PC-9 (cell line): ENCODE measurements around the gene PRKCB.

ENCODE experiments used
- EZH2 ChIP-seq: fragments of 200-600 bp; sonication (generic); IDR thresholded peaks from 2 replicates; pipeline ENCODE4 v1.8.0; 2017; ENCODE audit warnings: antibody characterized with exemption, low read depth
- TF ChIP-seq, protein P1 (sequence below): fragments of 200-600 bp; sonication (generic); conservative IDR thresholded peaks from 2 replicates; pipeline ENCODE4 v1.6.1; 2017; ENCODE audit warnings: mixed run types, antibody characterized with exemption, mild to moderate bottlenecking, moderate library complexity

DNA sequence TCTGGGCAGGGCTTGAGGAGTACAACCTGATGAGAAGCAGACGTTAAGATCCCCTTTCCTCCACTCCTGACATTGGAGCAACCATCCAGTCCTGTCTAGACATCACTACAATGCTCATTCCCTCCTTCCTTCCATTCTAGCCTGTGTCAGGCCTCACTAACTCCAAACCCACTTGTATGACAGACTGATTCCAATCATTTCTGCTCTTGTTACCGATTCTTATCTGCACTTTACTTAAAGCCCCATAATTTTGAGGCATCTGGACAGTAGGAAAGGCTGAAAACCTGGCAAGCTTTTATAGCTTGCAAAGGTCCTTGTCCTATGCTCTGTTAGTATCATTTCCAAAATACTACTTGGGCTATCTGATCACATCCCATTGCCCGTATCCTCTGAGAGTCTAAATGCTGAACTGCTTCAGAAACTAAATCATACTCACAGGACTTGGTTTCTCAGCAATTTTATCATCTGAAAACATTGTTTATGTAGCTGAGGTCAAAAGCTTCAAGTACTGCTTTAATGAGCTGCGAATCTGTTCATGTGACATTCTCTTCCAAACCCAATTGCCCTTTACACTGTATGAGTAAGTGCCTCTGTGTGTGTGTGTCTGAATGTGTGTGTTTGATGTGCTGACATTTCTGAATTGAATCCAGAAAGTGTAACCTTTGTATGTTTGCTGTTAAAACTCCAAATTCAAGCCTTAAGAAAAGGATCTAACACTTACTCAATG lies 363.2 kb downstream of the PRKCB start:
- TF ChIP-seq, protein P1, sequence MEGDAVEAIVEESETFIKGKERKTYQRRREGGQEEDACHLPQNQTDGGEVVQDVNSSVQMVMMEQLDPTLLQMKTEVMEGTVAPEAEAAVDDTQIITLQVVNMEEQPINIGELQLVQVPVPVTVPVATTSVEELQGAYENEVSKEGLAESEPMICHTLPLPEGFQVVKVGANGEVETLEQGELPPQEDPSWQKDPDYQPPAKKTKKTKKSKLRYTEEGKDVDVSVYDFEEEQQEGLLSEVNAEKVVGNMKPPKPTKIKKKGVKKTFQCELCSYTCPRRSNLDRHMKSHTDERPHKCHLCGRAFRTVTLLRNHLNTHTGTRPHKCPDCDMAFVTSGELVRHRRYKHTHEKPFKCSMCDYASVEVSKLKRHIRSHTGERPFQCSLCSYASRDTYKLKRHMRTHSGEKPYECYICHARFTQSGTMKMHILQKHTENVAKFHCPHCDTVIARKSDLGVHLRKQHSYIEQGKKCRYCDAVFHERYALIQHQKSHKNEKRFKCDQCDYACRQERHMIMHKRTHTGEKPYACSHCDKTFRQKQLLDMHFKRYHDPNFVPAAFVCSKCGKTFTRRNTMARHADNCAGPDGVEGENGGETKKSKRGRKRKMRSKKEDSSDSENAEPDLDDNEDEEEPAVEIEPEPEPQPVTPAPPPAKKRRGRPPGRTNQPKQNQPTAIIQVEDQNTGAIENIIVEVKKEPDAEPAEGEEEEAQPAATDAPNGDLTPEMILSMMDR: no peak
- TF ChIP-seq EZH2: no peak
